Fibroblast of lung (primary cell): ENCODE results near the gene ZNF608.

Experiments
- CTCF ChIP-seq, 2 donors: IDR thresholded peaks in 1 of 2; conservative IDR thresholded peaks in 1 of 2; 1 replicate in 1 of 2; 2 replicates in 1 of 2; pipeline ENCODE4 v1.5.1; 2011 to 2012; ENCODE audit warnings: low read length in 2 of 2, control low read depth in 1 of 2, inconsistent platforms in 1 of 2, low read depth in 1 of 2, mild to moderate bottlenecking in 1 of 2
- EZH2 ChIP-seq: IDR thresholded peaks from 2 replicates; pipeline ENCODE4 v1.5.1; 2012; ENCODE audit warnings: low read length, control low read depth, mild to moderate bottlenecking; ENCODE audit errors: missing control alignments

- TF ChIP-seq CTCF (conservative IDR thresholded peaks at IDR 0.05 in 1 of 2, IDR thresholded peaks at IDR 0.05 in 1 of 2; ENCODE audit: low read depth in 1 of 2, low read length in 2 of 2) (no peak), EZH2 (no peak)
These were observed 10.2 kb downstream of the ZNF608 start for GRCh38 chr5:124736082-124736804.
